Psoas muscle (tissue), 8 donors: ENCODE measurements around the gene ALK. TPM values are rescaled to one million over a fixed set of nuclear protein-coding genes. Genes with fewer than 3 reads are reported as not detected.

ENCODE experiments used
- ATAC-seq, 4 donors: fragments of 200-7000 bp; cut with Tn5 transposase; one replicate each; pipeline ENCODE4 v1.9.1; 2020; ENCODE audit warnings: moderate library complexity in 3 of 4, mild to moderate bottlenecking in 2 of 4
- DNase-seq, 2 donors: peaks; one replicate each; pipeline ENCODE4 v3.0.0-alpha.2; 2020
- H3K27ac ChIP-seq: fragments of 200-600 bp; one replicate; pipeline ENCODE4 v1.8.0; 2022
- H3K27me3 ChIP-seq, 3 donors: fragments of 200-600 bp in 1 of 3; one replicate each; pipeline versions ENCODE4 v1.6.1 to v1.8.0; 2013 to 2022; ENCODE audit warnings: low read length in 2 of 3, mild to moderate bottlenecking in 2 of 3, moderate library complexity in 1 of 3; ENCODE audit not compliant: insufficient read depth in 3 of 3
- H3K36me3 ChIP-seq, 2 donors: fragments of 200-600 bp in 1 of 2; one replicate each; pipeline versions ENCODE4 v1.6.1 to v1.8.0; 2013 to 2022; ENCODE audit warnings: low read depth in 1 of 2, mild to moderate bottlenecking in 1 of 2, moderate library complexity in 1 of 2; ENCODE audit not compliant: insufficient read depth in 1 of 2
- H3K4me1 ChIP-seq: fragments of 200-600 bp; one replicate; pipeline ENCODE4 v1.8.0; 2022
- H3K4me3 ChIP-seq: fragments of 200-600 bp; one replicate; pipeline ENCODE4 v1.8.0; 2022; ENCODE audit warnings: mild to moderate bottlenecking
- H3K9me3 ChIP-seq: fragments of 200-600 bp; one replicate; pipeline ENCODE4 v1.8.0; 2022
- CTCF ChIP-seq: fragments of 200-600 bp; IDR thresholded peaks from one replicate; pipeline ENCODE4 v1.8.0; 2022; ENCODE audit warnings: antibody characterized with exemption
- WGBS, 3 donors: extraction: QIAGEN DNeasy Blood & Tissue Kit; methylation state at CpG; one replicate each; pipeline versions ENCODE4 v1.1.6 to v1.1.7; 2013; 5-methylcytosine and 5-hydroxymethylcytosine counted together
- intact Hi-C, 2 donors: fragments of 100-400 bp; cut with DNase I; formaldehyde crosslinking; loops; one replicate each; pipeline versions ENCODE4 v1.11.0 to v1.14.2; 2022
- polyA plus RNA-seq, 3 donors: library from polyadenylated mRNA; stranded (reverse); fragments of 200-250 nt; gene quantifications; one replicate each; pipeline ENCODE4 v1.2.3, GENCODE V29; 2013
- total RNA-seq, 4 donors: library from RNA; stranded (reverse); fragmentation: NEBNext Ultra II Directional in 2 of 4; extraction: Animal tissue kit (Norgen Biotek cat#: 25700) in 2 of 4; gene quantifications; one replicate each; pipeline versions ENCODE4 v1.2.1 to v1.2.4, GENCODE V29; 2021 to 2023
- donor health status: healthy with polysubstance abuse.
- donor health status: DM: no; HTN: no; CAD: no; lungs with moderate emphysema.
- donor health status: Bipolar disorder and iron deficiency.
- donor health status: healthy.
- donor health status: DM: yes; HTN: yes; CAD: no.
- donor health status: DM: no; HTN: no; CAD: no.
- donor health status: DM: no; HTN: no; CAD: no.
- donor health status: DM: yes; HTN: yes; CAD: no.

The ALK gene
- total and polyA plus RNA-seq, 7 donors: 0.03 to 0.32 (median 0.08) TPM; not detected in 2

GRCh38 chr2:29329899-29330298 is 591.5 kb downstream of the ALK start:
- H3K36me3 ChIP-seq: no peaks in the 10 kb centered on the region
- H3K9me3 ChIP-seq: no peaks in the 10 kb centered on the region
- no peak for TF ChIP-seq CTCF
- no peak overlapping the region for H3K4me3 ChIP-seq
- no peak for ATAC-seq
- intact Hi-C loops: no loop called here
- 73 to 85% (median 77%) methylated on average over 3 of the region's 3 CpGs for WGBS, 3 donors
- no peak overlapping the region for H3K27ac ChIP-seq
- DNase-seq: no peak
- no peaks in the 10 kb centered on the region for H3K27me3 ChIP-seq
- no peaks in the 10 kb centered on the region for H3K4me1 ChIP-seq

- no peaks in the 10 kb centered on the region for H3K9me3 ChIP-seq
- intact Hi-C loops: no loop called here
- 44 to 50% (median 47%) methylated on average over 8 of the region's 8 CpGs for whole genome bisulfite sequencing, 3 donors
- H3K27ac ChIP-seq: no peak overlapping the region
- H3K36me3 ChIP-seq: no peaks in the 10 kb centered on the region
- no peaks in the 10 kb centered on the region for H3K27me3 ChIP-seq
- no peak for ATAC-seq
- no peak overlapping the region for H3K4me3 ChIP-seq
- TF ChIP-seq CTCF: no peak
- no peak for DNase-seq
- no peaks in the 10 kb centered on the region for H3K4me1 ChIP-seq
Measured at GRCh38 chr2:29326926-29327325, 594.5 kb downstream of the ALK start.

GRCh38 chr2:29325544-29325943 is 595.8 kb downstream of the ALK start:
- intact Hi-C loops: no loop called here
- WGBS, 3 donors: 77 to 93% (median 83%) methylated on average over 3 of the region's 3 CpGs
- Histone ChIP-seq H3K27me3 (peaks cover 0 to 4% (median 0%) of the 10 kb centered on the region in 3 donors), H3K9me3 (no peaks in the 10 kb centered on the region), H3K36me3 (no peaks in the 10 kb centered on the region), H3K4me3 (no peak overlapping the region), H3K4me1 (no peaks in the 10 kb centered on the region), H3K27ac (no peak overlapping the region)
- DNase-seq (no peak), ATAC-seq (no peak)
- TF ChIP-seq CTCF: no peak

- WGBS, 3 donors: 28 to 33% (median 28%) methylated on average over 3 of the region's 3 CpGs
- H3K36me3 ChIP-seq: no peaks in the 10 kb centered on the region
- ATAC-seq (no peak), DNase-seq (no peak)
- H3K27ac ChIP-seq: no peak overlapping the region
- no peak overlapping the region for H3K4me3 ChIP-seq
- peaks cover 0 to 4% (median 3%) of the 10 kb centered on the region in 3 donors for H3K27me3 ChIP-seq
- intact Hi-C loops: no loop called here
- no peak for TF ChIP-seq CTCF
- no peaks in the 10 kb centered on the region for H3K9me3 ChIP-seq
- H3K4me1 ChIP-seq: no peaks in the 10 kb centered on the region
Measured at GRCh38 chr2:29323961-29324360, 597.4 kb downstream of the ALK start.

GRCh38 chr2:29323301-29323700 is 598.1 kb downstream of the ALK start:
- 41 to 58% (median 44%) methylated on average over 2 of the region's 2 CpGs for WGBS, 3 donors
- no peak for TF ChIP-seq CTCF
- H3K27ac ChIP-seq: no peak overlapping the region
- H3K4me3 ChIP-seq: no peak overlapping the region
- no peaks in the 10 kb centered on the region for H3K4me1 ChIP-seq
- H3K27me3 ChIP-seq: peaks cover 0 to 4% (median 3%) of the 10 kb centered on the region in 3 donors
- ATAC-seq (no peak), DNase-seq (no peak)
- intact Hi-C loops: no loop called here
- H3K36me3 ChIP-seq: no peaks in the 10 kb centered on the region
- no peaks in the 10 kb centered on the region for H3K9me3 ChIP-seq
